ENCODE measurements around the gene TAS2R40.

Gene TAS2R40

GRCh38 chr7:143247372-143247771 is 25.5 kb downstream of the TAS2R40 start:
- Histone ChIP-seq H3K27ac (ENCODE audit: low read depth in 2 of 2, low read length in 2 of 2) (no peak overlapping the region), H3K4me1 (ENCODE audit: control insufficient read depth in 2 of 2, insufficient read depth in 2 of 2, low read length in 2 of 2) (peaks cover 27 to 32% of the 10 kb centered on the region in 2 donors), H3K27me3 (ENCODE audit: control insufficient read depth in 2 of 2, insufficient read depth in 2 of 2, low read length in 2 of 2) (no peaks in the 10 kb centered on the region), H3K9me3 (ENCODE audit: control insufficient read depth in 2 of 2, low read length in 2 of 2) (no peaks in the 10 kb centered on the region), H3K9ac (ENCODE audit: low read depth in 1 of 2, low read length in 2 of 2) (no peak overlapping the region), H3K36me3 (ENCODE audit: control insufficient read depth in 2 of 2, insufficient read depth in 2 of 2, low read length in 2 of 2) (no peaks in the 10 kb centered on the region), H3K4me3 (ENCODE audit: low read length in 2 of 2) (no peak overlapping the region)

GRCh38 chr7:143248761-143249354 is 27.0 kb downstream of the TAS2R40 start:
- Histone ChIP-seq H3K9me3 (ENCODE audit: control insufficient read depth in 2 of 2, low read length in 2 of 2) (no peaks in the 10 kb centered on the region), H3K9ac (ENCODE audit: low read depth in 1 of 2, low read length in 2 of 2) (no peak overlapping the region), H3K4me1 (ENCODE audit: control insufficient read depth in 2 of 2, insufficient read depth in 2 of 2, low read length in 2 of 2) (peaks cover 21 to 23% of the 10 kb centered on the region in 2 donors), H3K4me3 (ENCODE audit: low read length in 2 of 2) (no peak overlapping the region), H3K36me3 (ENCODE audit: control insufficient read depth in 2 of 2, insufficient read depth in 2 of 2, low read length in 2 of 2) (no peaks in the 10 kb centered on the region), H3K27me3 (ENCODE audit: control insufficient read depth in 2 of 2, insufficient read depth in 2 of 2, low read length in 2 of 2) (no peaks in the 10 kb centered on the region), H3K27ac (ENCODE audit: low read depth in 2 of 2, low read length in 2 of 2) (peak overlapping the region in 1 of 2 donors; percentile 13)

- Histone ChIP-seq H3K36me3 (ENCODE audit: control insufficient read depth in 2 of 2, insufficient read depth in 2 of 2, low read length in 2 of 2) (no peaks in the 10 kb centered on the region), H3K9me3 (ENCODE audit: control insufficient read depth in 2 of 2, low read length in 2 of 2) (no peaks in the 10 kb centered on the region), H3K4me1 (ENCODE audit: control insufficient read depth in 2 of 2, insufficient read depth in 2 of 2, low read length in 2 of 2) (peaks cover 12 to 14% of the 10 kb centered on the region in 2 donors), H3K4me3 (ENCODE audit: low read length in 2 of 2) (no peak overlapping the region), H3K27me3 (ENCODE audit: control insufficient read depth in 2 of 2, insufficient read depth in 2 of 2, low read length in 2 of 2) (no peaks in the 10 kb centered on the region), H3K27ac (ENCODE audit: low read depth in 2 of 2, low read length in 2 of 2) (no peak overlapping the region), H3K9ac (ENCODE audit: low read depth in 1 of 2, low read length in 2 of 2) (no peak overlapping the region)
Measured at GRCh38 chr7:143250199-143250598, 28.4 kb downstream of the TAS2R40 start.

- no peaks in the 10 kb centered on the region for H3K36me3 ChIP-seq (ENCODE audit: control insufficient read depth in 2 of 2, insufficient read depth in 2 of 2, low read length in 2 of 2)
- no peak overlapping the region for H3K27ac ChIP-seq (ENCODE audit: low read depth in 2 of 2, low read length in 2 of 2)
- peaks cover 6 to 8% of the 10 kb centered on the region in 2 donors for H3K4me1 ChIP-seq (ENCODE audit: control insufficient read depth in 2 of 2, insufficient read depth in 2 of 2, low read length in 2 of 2)
- no peak overlapping the region for H3K9ac ChIP-seq (ENCODE audit: low read depth in 1 of 2, low read length in 2 of 2)
- no peaks in the 10 kb centered on the region for H3K9me3 ChIP-seq (ENCODE audit: control insufficient read depth in 2 of 2, low read length in 2 of 2)
- no peak overlapping the region for H3K4me3 ChIP-seq (ENCODE audit: low read length in 2 of 2)
- no peaks in the 10 kb centered on the region for H3K27me3 ChIP-seq (ENCODE audit: control insufficient read depth in 2 of 2, insufficient read depth in 2 of 2, low read length in 2 of 2)
Measured at GRCh38 chr7:143250822-143251221, 29.0 kb downstream of the TAS2R40 start.

GRCh38 chr7:143252006-143252405 is 30.2 kb downstream of the TAS2R40 start:
- Histone ChIP-seq H3K4me1 (ENCODE audit: control insufficient read depth in 2 of 2, insufficient read depth in 2 of 2, low read length in 2 of 2) (peaks cover 3 to 6% of the 10 kb centered on the region in 2 donors), H3K9ac (ENCODE audit: low read depth in 1 of 2, low read length in 2 of 2) (no peak overlapping the region), H3K27me3 (ENCODE audit: control insufficient read depth in 2 of 2, insufficient read depth in 2 of 2, low read length in 2 of 2) (no peaks in the 10 kb centered on the region), H3K9me3 (ENCODE audit: control insufficient read depth in 2 of 2, low read length in 2 of 2) (no peaks in the 10 kb centered on the region), H3K4me3 (ENCODE audit: low read length in 2 of 2) (no peak overlapping the region), H3K36me3 (ENCODE audit: control insufficient read depth in 2 of 2, insufficient read depth in 2 of 2, low read length in 2 of 2) (no peaks in the 10 kb centered on the region), H3K27ac (ENCODE audit: low read depth in 2 of 2, low read length in 2 of 2) (no peak overlapping the region)

GRCh38 chr7:143255564-143255963 is 33.7 kb downstream of the TAS2R40 start:
- H3K27ac ChIP-seq (ENCODE audit: low read depth in 2 of 2, low read length in 2 of 2), result no peak overlapping the region
- no peaks in the 10 kb centered on the region for H3K9me3 ChIP-seq (ENCODE audit: control insufficient read depth in 2 of 2, low read length in 2 of 2)
- peaks cover 0 to 6% of the 10 kb centered on the region in 2 donors for H3K4me1 ChIP-seq (ENCODE audit: control insufficient read depth in 2 of 2, insufficient read depth in 2 of 2, low read length in 2 of 2)
- H3K27me3 ChIP-seq (ENCODE audit: control insufficient read depth in 2 of 2, insufficient read depth in 2 of 2, low read length in 2 of 2), result no peaks in the 10 kb centered on the region
- H3K9ac ChIP-seq (ENCODE audit: low read depth in 1 of 2, low read length in 2 of 2), result no peak overlapping the region
- H3K4me3 ChIP-seq (ENCODE audit: low read length in 2 of 2), result no peak overlapping the region
- H3K36me3 ChIP-seq (ENCODE audit: control insufficient read depth in 2 of 2, insufficient read depth in 2 of 2, low read length in 2 of 2), result no peaks in the 10 kb centered on the region

- H3K36me3 ChIP-seq (ENCODE audit: control insufficient read depth in 2 of 2, insufficient read depth in 2 of 2, low read length in 2 of 2), result no peaks in the 10 kb centered on the region
- no peak overlapping the region for H3K27ac ChIP-seq (ENCODE audit: low read depth in 2 of 2, low read length in 2 of 2)
- no peaks in the 10 kb centered on the region for H3K9me3 ChIP-seq (ENCODE audit: control insufficient read depth in 2 of 2, low read length in 2 of 2)
- H3K27me3 ChIP-seq (ENCODE audit: control insufficient read depth in 2 of 2, insufficient read depth in 2 of 2, low read length in 2 of 2), result no peaks in the 10 kb centered on the region
- H3K4me1 ChIP-seq (ENCODE audit: control insufficient read depth in 2 of 2, insufficient read depth in 2 of 2, low read length in 2 of 2), result peaks cover 0 to 6% of the 10 kb centered on the region in 2 donors
- H3K9ac ChIP-seq (ENCODE audit: low read depth in 1 of 2, low read length in 2 of 2), result no peak overlapping the region
- H3K4me3 ChIP-seq (ENCODE audit: low read length in 2 of 2), result no peak overlapping the region
Measured at GRCh38 chr7:143256325-143256724, 34.5 kb downstream of the TAS2R40 start.

- Histone ChIP-seq H3K36me3 (ENCODE audit: control insufficient read depth in 2 of 2, insufficient read depth in 2 of 2, low read length in 2 of 2) (no peaks in the 10 kb centered on the region), H3K4me3 (ENCODE audit: low read length in 2 of 2) (no peak overlapping the region), H3K9me3 (ENCODE audit: control insufficient read depth in 2 of 2, low read length in 2 of 2) (no peaks in the 10 kb centered on the region), H3K4me1 (ENCODE audit: control insufficient read depth in 2 of 2, insufficient read depth in 2 of 2, low read length in 2 of 2) (peaks cover 0 to 6% of the 10 kb centered on the region in 2 donors), H3K9ac (ENCODE audit: low read depth in 1 of 2, low read length in 2 of 2) (no peak overlapping the region), H3K27ac (ENCODE audit: low read depth in 2 of 2, low read length in 2 of 2) (no peak overlapping the region), H3K27me3 (ENCODE audit: control insufficient read depth in 2 of 2, insufficient read depth in 2 of 2, low read length in 2 of 2) (no peaks in the 10 kb centered on the region)
Measured at GRCh38 chr7:143256932-143257331, 35.1 kb downstream of the TAS2R40 start.

- H3K4me3 ChIP-seq (ENCODE audit: low read length in 2 of 2), result no peak overlapping the region
- H3K9me3 ChIP-seq (ENCODE audit: control insufficient read depth in 2 of 2, low read length in 2 of 2), result no peaks in the 10 kb centered on the region
- H3K9ac ChIP-seq (ENCODE audit: low read depth in 1 of 2, low read length in 2 of 2), result no peak overlapping the region
- H3K27me3 ChIP-seq (ENCODE audit: control insufficient read depth in 2 of 2, insufficient read depth in 2 of 2, low read length in 2 of 2), result no peaks in the 10 kb centered on the region
- H3K36me3 ChIP-seq (ENCODE audit: control insufficient read depth in 2 of 2, insufficient read depth in 2 of 2, low read length in 2 of 2), result no peaks in the 10 kb centered on the region
- H3K27ac ChIP-seq (ENCODE audit: low read depth in 2 of 2, low read length in 2 of 2), result no peak overlapping the region
- peaks cover 0 to 6% of the 10 kb centered on the region in 2 donors for H3K4me1 ChIP-seq (ENCODE audit: control insufficient read depth in 2 of 2, insufficient read depth in 2 of 2, low read length in 2 of 2)
Measured at GRCh38 chr7:143257501-143257900, 35.7 kb downstream of the TAS2R40 start.

- Histone ChIP-seq H3K9me3 (ENCODE audit: control insufficient read depth in 2 of 2, low read length in 2 of 2) (no peaks in the 10 kb centered on the region), H3K9ac (ENCODE audit: low read depth in 1 of 2, low read length in 2 of 2) (peak overlapping the region in 1 of 2 donors; percentile 5), H3K27me3 (ENCODE audit: control insufficient read depth in 2 of 2, insufficient read depth in 2 of 2, low read length in 2 of 2) (no peaks in the 10 kb centered on the region), H3K27ac (ENCODE audit: low read depth in 2 of 2, low read length in 2 of 2) (no peak overlapping the region), H3K36me3 (ENCODE audit: control insufficient read depth in 2 of 2, insufficient read depth in 2 of 2, low read length in 2 of 2) (no peaks in the 10 kb centered on the region), H3K4me3 (ENCODE audit: low read length in 2 of 2) (peak overlapping the region in 1 of 2 donors; percentile 39), H3K4me1 (ENCODE audit: control insufficient read depth in 2 of 2, insufficient read depth in 2 of 2, low read length in 2 of 2) (peaks cover 6 to 9% of the 10 kb centered on the region in 2 donors)
Measured at GRCh38 chr7:143258831-143259230, 37.0 kb downstream of the TAS2R40 start.

Measured in mucosa of rectum (tissue), 2 donors.